Skeletal muscle tissue (tissue), 4 donors: ENCODE data around the gene FAM32A. TPM values are rescaled to one million over a fixed set of nuclear protein-coding genes. Genes with fewer than 3 reads are reported as not detected.

Experiments used
- H3K27ac ChIP-seq: one replicate; pipeline ENCODE4 v1.7.0; 2013; ENCODE audit warnings: mild to moderate bottlenecking, low read depth, low read length, inconsistent platforms
- H3K27me3 ChIP-seq, 3 donors: one replicate each; pipeline ENCODE4 v1.7.0; 2013; ENCODE audit warnings: low read length in 3 of 3; ENCODE audit not compliant: control insufficient read depth in 3 of 3, insufficient read depth in 3 of 3
- H3K36me3 ChIP-seq, 3 donors: one replicate each; pipeline ENCODE4 v1.7.0; 2013; ENCODE audit warnings: low read length in 3 of 3; ENCODE audit not compliant: control insufficient read depth in 3 of 3, insufficient read depth in 3 of 3
- H3K4me1 ChIP-seq, 3 donors: one replicate each; pipeline ENCODE4 v1.7.0; 2013; ENCODE audit warnings: low read length in 3 of 3, mild to moderate bottlenecking in 3 of 3; ENCODE audit not compliant: control insufficient read depth in 3 of 3, insufficient read depth in 3 of 3
- H3K4me3 ChIP-seq, 3 donors: one replicate each; pipeline ENCODE4 v1.7.0; 2013; ENCODE audit warnings: low read length in 3 of 3
- H3K9ac ChIP-seq, 3 donors: one replicate each; pipeline ENCODE4 v1.7.0; 2013; ENCODE audit warnings: low read length in 3 of 3, mild to moderate bottlenecking in 3 of 3, moderate library complexity in 2 of 3, low read depth in 1 of 3
- H3K9me3 ChIP-seq, 3 donors: one replicate each; pipeline ENCODE4 v1.7.0; 2013; ENCODE audit warnings: low read length in 3 of 3; ENCODE audit not compliant: control insufficient read depth in 3 of 3
- total RNA-seq: library from RNA; depleted of rRNA; stranded (reverse); fragments of >200 nt; gene quantifications from one replicate; pipeline ENCODE4 v1.2.3, GENCODE V29; 2014
- donor health status: Osteomylitis.

FAM32A gene
- total RNA-seq, 1 donor from 2014 or later, result 54.3 TPM

GRCh38 chr19:16228637-16229321 lies 43.6 kb downstream of the FAM32A start:
- no peaks in the 10 kb centered on the region for H3K4me1 ChIP-seq
- no peak overlapping the region for H3K4me3 ChIP-seq
- H3K36me3 ChIP-seq, result peaks cover 68 to 81% (median 73%) of the 10 kb centered on the region in 3 donors

GRCh38 chr19:16229322-16229641 lies 44.1 kb downstream of the FAM32A start:
- H3K36me3 ChIP-seq, result peaks cover 65 to 76% (median 68%) of the 10 kb centered on the region in 3 donors
- H3K9me3 ChIP-seq, result no peaks in the 10 kb centered on the region
- no peak overlapping the region for H3K4me3 ChIP-seq
- H3K27me3 ChIP-seq, result no peaks in the 10 kb centered on the region
- H3K4me1 ChIP-seq, result no peaks in the 10 kb centered on the region
- no peak overlapping the region for H3K9ac ChIP-seq
- no peak overlapping the region for H3K27ac ChIP-seq

More at GRCh38 chr19:16228637-16229321, 43.6 kb downstream of the FAM32A start:
- Histone ChIP-seq H3K27ac (no peak overlapping the region), H3K9ac (no peak overlapping the region), H3K9me3 (no peaks in the 10 kb centered on the region), H3K27me3 (no peaks in the 10 kb centered on the region)

- Histone ChIP-seq H3K9ac (no peak overlapping the region), H3K4me1 (no peaks in the 10 kb centered on the region), H3K27ac (no peak overlapping the region), H3K36me3 (peaks cover 62 to 77% (median 67%) of the 10 kb centered on the region in 3 donors), H3K9me3 (no peaks in the 10 kb centered on the region), H3K27me3 (no peaks in the 10 kb centered on the region), H3K4me3 (no peak overlapping the region)
These were observed 46.9 kb downstream of the FAM32A start for GRCh38 chr19:16232127-16232526.

- Histone ChIP-seq H3K4me1 (no peaks in the 10 kb centered on the region), H3K27me3 (no peaks in the 10 kb centered on the region), H3K36me3 (peaks cover 58 to 72% (median 63%) of the 10 kb centered on the region in 3 donors)
These were observed 47.4 kb downstream of the FAM32A start for GRCh38 chr19:16232568-16232967.

GRCh38 chr19:16233081-16233776 lies 48.0 kb downstream of the FAM32A start:
- Histone ChIP-seq H3K4me3 (no peak overlapping the region), H3K9me3 (no peaks in the 10 kb centered on the region), H3K9ac (no peak overlapping the region), H3K4me1 (no peaks in the 10 kb centered on the region), H3K36me3 (peaks cover 51 to 66% (median 56%) of the 10 kb centered on the region in 3 donors), H3K27me3 (no peaks in the 10 kb centered on the region), H3K27ac (no peak overlapping the region)

More at GRCh38 chr19:16232568-16232967, 47.4 kb downstream of the FAM32A start:
- no peak overlapping the region for H3K9ac ChIP-seq
- H3K27ac ChIP-seq, result no peak overlapping the region
- H3K4me3 ChIP-seq, result no peak overlapping the region
- no peaks in the 10 kb centered on the region for H3K9me3 ChIP-seq

GRCh38 chr19:16233836-16234551 lies 48.8 kb downstream of the FAM32A start:
- no peaks in the 10 kb centered on the region for H3K27me3 ChIP-seq
- peaks cover 45 to 60% (median 49%) of the 10 kb centered on the region in 3 donors for H3K36me3 ChIP-seq
- H3K9ac ChIP-seq, result no peak overlapping the region
- no peak overlapping the region for H3K4me3 ChIP-seq
- H3K4me1 ChIP-seq, result no peaks in the 10 kb centered on the region
- no peak overlapping the region for H3K27ac ChIP-seq
- no peaks in the 10 kb centered on the region for H3K9me3 ChIP-seq

GRCh38 chr19:16234552-16235445 lies 49.6 kb downstream of the FAM32A start:
- H3K27ac ChIP-seq, result no peak overlapping the region
- no peak overlapping the region for H3K9ac ChIP-seq
- H3K9me3 ChIP-seq, result no peaks in the 10 kb centered on the region
- H3K27me3 ChIP-seq, result no peaks in the 10 kb centered on the region
- H3K4me3 ChIP-seq, result no peak overlapping the region
- no peaks in the 10 kb centered on the region for H3K4me1 ChIP-seq
- H3K36me3 ChIP-seq, result peaks cover 39 to 51% (median 41%) of the 10 kb centered on the region in 3 donors

GRCh38 chr19:16235811-16236652 lies 50.8 kb downstream of the FAM32A start:
- Histone ChIP-seq H3K27me3 (no peaks in the 10 kb centered on the region), H3K36me3 (peaks cover 33 to 46% (median 37%) of the 10 kb centered on the region in 3 donors), H3K4me3 (no peak overlapping the region), H3K9me3 (no peaks in the 10 kb centered on the region), H3K4me1 (no peaks in the 10 kb centered on the region), H3K9ac (no peak overlapping the region), H3K27ac (no peak overlapping the region)
